Activated CD8-positive, alpha-beta memory T cell treated with anti-CD3 and anti-CD28 coated beads, Interleukin-2, amount 10 ng/mL, durations not matched to agents 7 days and 5 days (primary cell): ENCODE data around the gene FGD6. TPM values are rescaled to one million over a fixed set of nuclear protein-coding genes. Genes with fewer than 3 reads are reported as not detected.

Source experiments
- ATAC-seq: fragments of 150-1000 bp; cut with Tn5 transposase; one replicate; pipeline ENCODE4 v1.10.0; 2021; ENCODE audit warnings: moderate library complexity
- CTCF ChIA-PET: fragments of 350-600 bp; sonication (Branson Sonifier 250); formaldehyde crosslinking; loops from one replicate; lab custom pipeline; 2021; ENCODE audit warnings: antibody characterized with exemption; lab: Charles Lee
- DNase-seq: peaks from one replicate; pipeline ENCODE4 v3.0.0-alpha.2; 2020
- H3K27ac Mint-ChIP-seq: one replicate; pipeline ENCODE4 v1.8.0; 2021; ENCODE audit warnings: mild to moderate bottlenecking, mixed read lengths
- H3K27me3 Mint-ChIP-seq: one replicate; pipeline ENCODE4 v1.8.0; 2021; ENCODE audit warnings: mixed read lengths
- H3K36me3 Mint-ChIP-seq: one replicate; pipeline ENCODE4 v1.8.0; 2021; ENCODE audit warnings: mild to moderate bottlenecking, mixed read lengths
- H3K4me1 Mint-ChIP-seq: one replicate; pipeline ENCODE4 v1.8.0; 2021; ENCODE audit warnings: mixed read lengths
- H3K4me3 Mint-ChIP-seq: one replicate; pipeline ENCODE4 v1.8.0; 2021; ENCODE audit warnings: mild to moderate bottlenecking, moderate library complexity, mixed read lengths
- H3K9me3 Mint-ChIP-seq: one replicate; pipeline ENCODE4 v1.8.0; 2022; ENCODE audit warnings: low read depth, mixed read lengths
- total RNA-seq, 2 experiments: library from RNA; stranded (reverse); gene quantifications; one replicate each; pipeline ENCODE4 v1.2.3, GENCODE V29; 2021

FGD6 gene
- total RNA-seq, 2 experiments from 2014 or later = 0.56 to 0.91 TPM

DNA sequence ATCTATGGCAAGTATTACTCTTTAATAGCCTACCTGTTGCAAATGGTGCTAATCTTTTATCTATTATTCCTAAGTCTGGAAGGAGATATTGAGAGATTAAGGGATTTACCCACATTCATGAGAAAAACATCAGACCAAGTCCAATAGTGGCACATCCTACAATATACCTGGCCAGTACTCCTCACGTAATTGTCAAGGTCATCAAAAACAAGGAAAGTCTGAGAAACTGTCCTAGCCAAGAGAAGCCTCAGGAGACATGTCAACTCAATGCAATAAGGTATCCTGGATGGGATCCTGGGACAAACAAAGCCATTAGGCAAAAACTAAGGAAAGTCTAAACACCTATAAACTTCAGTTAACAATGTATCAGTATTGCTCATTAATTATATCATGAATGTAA is 156.3 kb downstream of the FGD6 start:
- H3K4me1 Mint-ChIP-seq = no peaks in the 10 kb centered on the region

DNA sequence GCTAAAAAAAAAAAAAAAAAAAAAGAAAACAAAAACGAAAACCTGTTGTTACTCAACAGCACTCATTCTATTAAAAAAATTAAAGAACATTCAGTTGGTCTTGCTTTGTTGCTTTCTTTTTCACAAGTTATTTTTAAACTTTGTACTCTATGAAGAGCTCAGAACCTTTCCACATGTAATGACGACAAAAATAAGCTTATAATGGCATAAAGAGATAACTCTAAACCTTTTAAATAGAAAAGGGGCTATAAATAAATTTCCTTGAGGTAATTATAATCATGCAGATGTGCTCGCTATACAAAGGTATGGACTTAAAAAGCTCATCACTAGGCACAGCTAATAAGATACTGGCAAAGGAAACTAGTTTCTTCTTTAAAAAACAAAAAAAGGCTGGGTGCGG is 157.3 kb downstream of the FGD6 start:
- ATAC-seq = no peak
- no peaks in the 10 kb centered on the region for H3K27me3 Mint-ChIP-seq
- no peak overlapping the region for H3K4me3 Mint-ChIP-seq
- CTCF ChIA-PET = interaction anchor here (1.2 kb wide), 1 partner anchor 14 kb away, joined by 6 read pairs; the partner anchor contains the start of gene NR2C1
- peaks cover 27% of the 10 kb centered on the region for H3K36me3 Mint-ChIP-seq
- no peaks in the 10 kb centered on the region for H3K4me1 Mint-ChIP-seq
- no peak overlapping the region for H3K27ac Mint-ChIP-seq
- H3K9me3 Mint-ChIP-seq = no peaks in the 10 kb centered on the region
- no peak for DNase-seq

More for the DNA sequence above, 156.3 kb downstream of the FGD6 start:
- no peaks in the 10 kb centered on the region for H3K27me3 Mint-ChIP-seq
- H3K27ac Mint-ChIP-seq = no peak overlapping the region
- no peak overlapping the region for H3K4me3 Mint-ChIP-seq
- ATAC-seq (no peak), DNase-seq (no peak)
- H3K9me3 Mint-ChIP-seq = no peaks in the 10 kb centered on the region
- CTCF ChIA-PET = no interaction called here
- H3K36me3 Mint-ChIP-seq = peaks cover 25% of the 10 kb centered on the region

GRCh38 chr12:95057424-95057823 is 159.8 kb downstream of the FGD6 start:
- Mint-ChIP-seq H3K27ac (no peak overlapping the region), H3K4me1 (no peaks in the 10 kb centered on the region), H3K9me3 (no peaks in the 10 kb centered on the region), H3K36me3 (peaks cover 23% of the 10 kb centered on the region), H3K27me3 (no peaks in the 10 kb centered on the region), H3K4me3 (no peak overlapping the region)
- DNase-seq = no peak
- CTCF ChIA-PET = interaction anchor here (1.5 kb wide), 1 partner anchor 54 kb away, joined by 3 read pairs; the partner anchor contains the start of gene NDUFA12
- no peak for ATAC-seq

GRCh38 chr12:95055057-95055456 is 162.2 kb downstream of the FGD6 start:
- ATAC-seq (no peak), DNase-seq (no peak)
- CTCF ChIA-PET = interaction anchor here (1.0 kb wide), 1 partner anchor 29 kb away, joined by 3 read pairs; no protein-coding TSS in a partner anchor
- H3K9me3 Mint-ChIP-seq = no peaks in the 10 kb centered on the region
- H3K27me3 Mint-ChIP-seq = no peaks in the 10 kb centered on the region
- no peak overlapping the region for H3K4me3 Mint-ChIP-seq
- no peaks in the 10 kb centered on the region for H3K4me1 Mint-ChIP-seq
- H3K27ac Mint-ChIP-seq = no peak overlapping the region
- peaks cover 20% of the 10 kb centered on the region for H3K36me3 Mint-ChIP-seq

DNA sequence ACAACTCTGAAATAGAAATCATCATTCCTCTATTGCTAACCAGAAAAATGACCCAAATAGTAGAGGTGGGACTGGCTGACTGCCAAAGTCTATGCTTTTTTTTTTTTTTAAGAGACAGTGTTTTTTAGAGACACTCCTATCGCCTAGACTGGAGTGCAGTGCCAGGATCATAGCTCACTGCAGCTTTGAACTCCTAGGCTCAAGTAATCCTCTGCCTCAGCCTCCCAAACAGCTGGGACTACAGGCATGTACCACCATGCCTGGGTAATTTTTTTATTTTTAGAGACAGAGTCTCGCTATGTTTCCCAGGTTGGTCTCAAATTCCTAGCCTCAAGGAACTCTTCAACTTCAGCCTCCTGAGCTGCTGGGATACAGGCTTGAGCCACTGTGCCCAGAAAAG is 163.1 kb downstream of the FGD6 start:
- H3K4me3 Mint-ChIP-seq = no peak overlapping the region
- DNase-seq = no peak
- H3K4me1 Mint-ChIP-seq = no peaks in the 10 kb centered on the region
- ATAC-seq = no peak
- H3K27ac Mint-ChIP-seq = no peak overlapping the region
- no peaks in the 10 kb centered on the region for H3K9me3 Mint-ChIP-seq
- no peaks in the 10 kb centered on the region for H3K27me3 Mint-ChIP-seq
- peaks cover 20% of the 10 kb centered on the region for H3K36me3 Mint-ChIP-seq
- CTCF ChIA-PET = interaction anchor here (0.7 to 1.0 kb wide), 3 partner anchors 18 to 50 kb away, joined by 3 to 4 read pairs (median 3); no protein-coding TSS in a partner anchor

DNA sequence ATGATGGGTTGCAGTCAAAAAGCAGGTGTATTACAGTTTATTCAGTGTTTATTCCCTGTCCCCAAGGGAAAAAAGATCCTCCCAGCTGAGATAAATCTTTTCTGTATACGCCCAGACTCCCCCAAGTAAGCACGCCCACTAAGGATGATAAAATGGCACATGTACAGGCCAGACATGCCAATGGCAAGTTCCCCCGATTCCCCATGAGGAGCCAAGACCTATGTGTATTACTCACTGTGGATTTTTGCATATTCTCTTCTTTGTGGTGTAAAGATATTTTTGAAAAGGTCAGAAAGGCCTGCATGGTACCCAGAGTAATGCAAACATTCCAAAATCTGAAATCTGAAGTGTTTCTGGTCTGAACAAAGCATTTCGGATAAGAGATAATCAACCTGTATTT is 166.0 kb downstream of the FGD6 start:
- CTCF ChIA-PET = no interaction called here
- DNase-seq = no peak
- Mint-ChIP-seq H3K4me3 (no peak overlapping the region), H3K4me1 (no peaks in the 10 kb centered on the region), H3K36me3 (peaks cover 26% of the 10 kb centered on the region), H3K27me3 (no peaks in the 10 kb centered on the region), H3K27ac (no peak overlapping the region), H3K9me3 (no peaks in the 10 kb centered on the region)
- ATAC-seq = no peak

GRCh38 chr12:95037906-95038305 is 179.4 kb downstream of the FGD6 start:
- peaks cover 19% of the 10 kb centered on the region for H3K4me1 Mint-ChIP-seq
- no peak for ATAC-seq
- H3K36me3 Mint-ChIP-seq = peaks cover 19% of the 10 kb centered on the region
- H3K27ac Mint-ChIP-seq = no peak overlapping the region
- no peaks in the 10 kb centered on the region for H3K9me3 Mint-ChIP-seq
- DNase-seq = no peak
- CTCF ChIA-PET = no interaction called here
- no peak overlapping the region for H3K4me3 Mint-ChIP-seq
- H3K27me3 Mint-ChIP-seq = no peaks in the 10 kb centered on the region

DNA sequence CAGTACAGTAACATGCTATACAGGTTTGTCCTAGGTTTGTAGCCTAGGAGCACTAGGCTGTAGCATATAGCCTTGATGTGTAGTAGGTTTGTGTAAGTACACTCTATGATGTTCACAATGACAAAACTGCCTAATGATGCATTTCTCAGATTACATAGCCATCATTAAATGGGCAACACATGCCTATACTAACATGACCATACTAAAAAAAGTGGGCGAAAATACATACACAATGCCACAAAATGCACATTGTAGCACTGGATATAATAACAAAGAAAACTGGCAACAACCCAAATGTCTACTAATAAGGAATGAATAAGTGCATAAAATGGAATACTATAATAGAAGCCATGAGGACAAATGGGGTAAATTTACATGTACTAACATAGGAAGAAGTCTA is 182.5 kb downstream of the FGD6 start:
- Mint-ChIP-seq H3K36me3 (peaks cover 10% of the 10 kb centered on the region), H3K4me3 (no peak overlapping the region), H3K9me3 (no peaks in the 10 kb centered on the region), H3K27ac (no peak overlapping the region), H3K4me1 (peaks cover 15% of the 10 kb centered on the region), H3K27me3 (no peaks in the 10 kb centered on the region)
- CTCF ChIA-PET = no interaction called here
- ATAC-seq (no peak), DNase-seq (no peak)

Other genes starting within 250 kb of the FGD6 start
- 100 to 1,000 TPM; 143 to 148 TPM for gene NDUFA12, start 213.8 kb downstream of the FGD6 start, total RNA-seq
- 10 to 100 TPM; 35.5 to 40.9 TPM for gene NR2C1, start 143.8 kb downstream of the FGD6 start, total RNA-seq
- gene VEZT, start 340 bp upstream of the FGD6 start, total RNA-seq = 10 to 100 TPM; 36.9 to 52.3 TPM